Femur (tissue), 1 donor: Measurements from ENCODE around the gene MFSD6.
"Not testable (repeated sequence)": the region's sequence is repeated elsewhere in the genome, so short reads cannot be mapped to it uniquely, and the experiment has no call there.

Experiments used
- DNase-seq: peaks from one replicate; pipeline ENCODE4 v3.0.0-alpha.2; 2017

MFSD6 gene

GRCh38 chr2:190468354-190468753, 60.2 kb downstream of the MFSD6 start:
- DNase-seq: not testable (repeated sequence)

- DNase-seq: peak; percentile 92
Observed at GRCh38 chr2:190468814-190469569, 60.8 kb downstream of the MFSD6 start.

DNA sequence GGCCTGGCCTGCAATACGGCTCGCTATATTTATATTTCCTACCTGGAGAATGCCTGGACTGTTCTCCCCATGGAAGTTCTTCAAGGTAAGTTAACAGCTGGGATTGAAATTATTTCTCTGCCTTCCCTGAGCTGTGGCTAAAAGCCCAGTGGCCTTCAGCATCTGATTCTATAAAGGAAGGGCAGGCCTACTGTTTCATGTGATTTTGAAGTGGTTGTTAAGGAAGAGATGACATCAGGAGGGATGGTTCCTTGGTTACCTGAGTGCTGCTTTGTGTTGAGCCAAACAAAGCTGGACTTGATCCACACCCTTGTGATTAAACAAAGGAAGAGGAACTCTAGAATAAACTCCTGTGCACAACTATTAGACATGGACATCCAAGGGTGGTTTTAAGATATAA, 61.6 kb downstream of the MFSD6 start:
- peak; percentile 62 for DNase-seq

DNA sequence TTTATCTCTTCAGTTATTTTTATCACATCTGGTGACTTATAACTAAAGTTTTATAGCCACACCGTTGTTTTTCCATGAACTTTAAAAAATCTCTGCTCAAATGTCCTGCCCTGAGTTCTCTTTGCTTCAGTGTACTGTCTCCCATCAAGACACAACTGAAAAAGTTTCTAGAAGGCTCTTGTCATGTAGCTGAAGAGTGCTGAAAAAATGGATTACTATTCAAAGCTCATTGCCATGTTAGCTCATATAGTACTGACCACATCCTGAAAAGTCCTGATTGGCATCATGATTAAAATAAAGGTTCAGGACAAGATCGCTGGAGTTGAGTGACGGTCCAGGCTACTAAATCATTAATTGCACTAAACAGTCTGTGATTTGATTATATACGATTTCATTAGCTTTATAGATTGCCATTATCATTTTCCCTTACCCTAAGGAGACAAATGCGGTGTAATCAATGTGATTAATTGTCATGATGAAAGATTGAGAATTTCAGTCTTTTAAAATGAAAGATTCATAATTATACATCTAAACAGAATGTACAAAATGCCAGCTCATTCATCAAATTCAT, 62.2 kb downstream of the MFSD6 start:
- no peak for DNase-seq

DNA sequence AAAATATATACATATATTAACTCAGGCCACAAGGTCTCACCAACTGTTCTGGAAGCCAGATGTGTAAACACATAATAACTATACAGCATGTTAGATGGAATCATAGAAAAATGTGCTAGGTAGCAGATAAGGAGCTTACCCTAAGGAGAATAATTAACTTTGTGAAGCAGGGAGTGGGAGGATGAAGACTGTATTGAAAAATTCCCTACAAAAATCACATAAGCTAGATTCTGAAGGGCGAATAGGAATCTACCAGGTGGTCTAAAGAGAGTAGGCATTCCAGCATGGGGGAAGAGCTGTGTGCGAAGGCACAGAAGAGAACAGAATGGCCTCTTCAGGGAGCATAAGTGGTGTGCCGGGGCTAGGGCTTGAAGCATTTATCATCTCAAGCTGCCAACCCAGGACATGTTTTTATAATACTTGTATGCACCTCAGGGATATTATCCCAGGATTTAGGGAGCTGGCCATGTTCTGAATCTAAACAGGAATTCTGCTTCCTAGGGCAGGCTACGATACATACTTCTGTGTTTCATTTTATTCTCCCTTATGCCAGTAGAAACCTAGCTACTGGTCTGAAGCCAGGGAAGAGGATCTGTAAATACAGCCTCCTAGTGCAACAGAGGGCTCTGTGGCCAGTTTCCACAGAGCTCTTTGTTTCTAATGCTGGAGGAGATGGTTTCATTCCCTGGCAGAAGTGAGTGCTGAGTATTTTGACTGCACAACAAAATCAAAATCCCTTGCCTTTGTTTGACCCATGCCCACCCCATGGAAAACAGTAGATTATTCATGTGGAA, 69.7 kb downstream of the MFSD6 start:
- peak; percentile 50 for DNase-seq

GRCh38 chr2:190478572-190479195, 70.5 kb downstream of the MFSD6 start:
- no peak for DNase-seq

GRCh38 chr2:190481339-190481738, 73.2 kb downstream of the MFSD6 start:
- DNase-seq: no peak

DNA sequence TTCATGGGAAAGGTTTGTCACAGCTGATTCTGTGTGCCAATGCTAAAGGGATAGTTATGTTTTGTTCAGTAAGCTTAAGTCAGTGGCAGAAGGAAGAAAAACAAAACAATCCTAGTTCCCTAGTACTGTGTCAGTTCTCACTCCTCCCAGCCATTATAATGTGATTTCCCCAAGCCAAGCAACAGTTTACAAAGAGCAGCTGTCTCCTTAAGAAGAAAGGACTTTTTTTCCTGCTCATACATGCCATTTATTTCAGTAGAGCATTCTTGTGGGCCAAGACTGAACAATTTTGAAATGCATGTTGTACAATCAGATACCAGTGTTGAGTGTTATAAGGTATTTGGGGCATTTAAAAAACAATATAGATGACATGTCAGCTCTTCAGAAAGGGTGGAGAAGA, 74.3 kb downstream of the MFSD6 start:
- no peak for DNase-seq

- DNase-seq: no peak
Observed at GRCh38 chr2:190486037-190486623, 78.0 kb downstream of the MFSD6 start.

GRCh38 chr2:190488516-190489233, 80.5 kb downstream of the MFSD6 start:
- no peak for DNase-seq

- no peak for DNase-seq
Observed at GRCh38 chr2:190489475-190489874, 81.3 kb downstream of the MFSD6 start.

- no peak for DNase-seq
Observed at GRCh38 chr2:190490502-190490901, 82.3 kb downstream of the MFSD6 start.

GRCh38 chr2:190493095-190493494, 84.9 kb downstream of the MFSD6 start:
- no peak for DNase-seq

- DNase-seq: not testable (repeated sequence)
Observed at GRCh38 chr2:190494600-190495227, 86.6 kb downstream of the MFSD6 start.

- no peak for DNase-seq
Observed at GRCh38 chr2:190497428-190497827, 89.3 kb downstream of the MFSD6 start.

DNA sequence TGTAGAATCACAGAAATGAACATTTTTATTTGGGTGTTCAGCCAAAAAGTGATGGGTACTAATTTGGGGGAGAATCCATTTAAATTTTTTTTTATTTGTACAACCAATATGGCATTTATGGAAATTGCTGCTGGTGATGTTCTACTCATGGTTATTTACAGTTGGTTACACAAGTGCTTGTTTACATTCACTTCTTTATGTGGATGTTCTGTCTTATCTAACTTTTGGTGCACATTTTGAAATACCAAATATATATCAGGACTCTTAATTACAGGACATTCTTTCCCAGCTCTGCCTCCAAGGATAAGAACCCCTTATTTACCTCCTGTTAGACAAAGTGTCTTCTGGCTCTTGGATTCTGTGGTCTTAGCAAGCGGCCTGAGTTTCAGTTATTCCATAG, 91.1 kb downstream of the MFSD6 start:
- no peak for DNase-seq

- DNase-seq: no peak
Observed at GRCh38 chr2:190500054-190500502, 91.9 kb downstream of the MFSD6 start.

GRCh38 chr2:190501231-190501630, 93.1 kb downstream of the MFSD6 start:
- DNase-seq: no peak

- DNase-seq: no peak
Observed at GRCh38 chr2:190501702-190502407, 93.7 kb downstream of the MFSD6 start.

GRCh38 chr2:190503088-190503487, 94.9 kb downstream of the MFSD6 start:
- DNase-seq: no peak

DNA sequence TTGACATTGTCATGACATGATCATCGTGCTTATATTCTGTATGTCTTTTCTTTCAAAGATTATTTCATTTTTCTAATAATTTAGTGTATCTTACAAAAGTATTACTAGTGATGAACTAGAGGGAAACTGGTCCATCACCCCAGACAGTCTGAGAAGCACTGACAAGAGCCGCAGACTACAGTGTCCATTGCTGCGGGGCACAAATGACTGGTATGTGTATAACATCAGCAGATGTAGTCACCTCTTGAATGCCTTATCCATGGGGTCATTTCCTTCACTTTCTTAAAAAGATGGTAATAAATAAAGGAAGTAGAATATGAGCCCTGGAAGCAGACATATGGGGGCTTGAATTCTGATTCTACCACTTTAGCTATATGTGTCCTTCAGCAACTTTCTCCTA, 96.8 kb downstream of the MFSD6 start:
- no peak for DNase-seq
